GM21515 (cell line): Measurements from ENCODE around the gene CALML5.

Experiments
- ATAC-seq: cut with Tn5 transposase; IDR thresholded peaks from one replicate; pipeline ENCODE4 v1.9.1; 2021; ENCODE audit not compliant: unreplicated experiment

The CALML5 gene

DNA sequence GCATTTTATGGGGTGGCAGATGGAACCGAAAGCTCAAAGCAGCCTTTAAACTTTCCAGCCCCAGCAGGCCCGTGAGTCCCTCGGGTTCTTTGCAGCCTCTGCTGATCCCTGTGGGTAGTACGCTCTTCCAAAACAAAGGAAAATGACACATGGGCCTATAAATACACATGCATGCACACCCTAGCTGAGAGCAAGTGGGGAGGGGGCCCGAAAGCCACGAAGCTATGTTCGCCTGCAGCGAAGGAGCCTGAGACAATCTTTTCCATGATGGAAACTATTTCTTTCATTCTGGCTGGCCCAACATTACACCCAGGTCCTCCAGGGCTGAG is 32.2 kb downstream of the CALML5 start:
- ATAC-seq = no peak

DNA sequence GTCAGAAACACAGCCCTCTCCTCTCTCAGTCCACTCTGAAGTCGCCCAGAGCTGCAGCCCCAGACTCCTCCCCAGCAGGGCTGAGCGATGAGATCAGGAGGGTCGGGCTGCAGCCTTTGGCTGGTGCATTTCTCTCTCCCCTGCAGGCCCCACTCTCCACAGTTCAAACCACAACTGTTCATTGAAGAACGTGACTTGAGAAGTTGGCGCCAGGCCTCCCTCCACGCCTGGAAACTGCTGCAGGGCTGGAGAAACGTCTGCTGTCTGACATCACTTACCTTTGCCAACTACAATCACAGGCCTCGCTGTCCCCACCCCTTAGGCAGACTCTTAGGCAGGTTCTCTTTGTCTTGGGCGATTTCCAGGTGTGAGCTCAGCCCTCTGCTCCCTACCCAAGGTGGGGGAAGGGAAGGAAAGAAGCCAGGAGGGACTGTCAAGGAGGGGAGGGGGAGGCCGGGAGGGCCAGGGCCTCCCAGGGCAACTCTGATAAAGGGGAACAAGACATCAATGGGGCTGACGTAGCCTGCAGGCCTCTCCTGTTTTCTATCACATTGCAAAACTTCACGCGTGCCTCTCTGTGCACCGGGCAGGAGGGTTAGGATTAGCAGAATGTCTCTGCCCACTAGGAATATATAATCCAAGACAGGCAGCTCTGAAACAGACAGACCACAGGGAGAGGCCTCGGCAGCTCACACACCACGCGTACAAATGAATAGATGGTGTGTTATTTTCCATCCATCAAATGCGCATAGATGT is 32.7 kb downstream of the CALML5 start:
- ATAC-seq = no peak

DNA sequence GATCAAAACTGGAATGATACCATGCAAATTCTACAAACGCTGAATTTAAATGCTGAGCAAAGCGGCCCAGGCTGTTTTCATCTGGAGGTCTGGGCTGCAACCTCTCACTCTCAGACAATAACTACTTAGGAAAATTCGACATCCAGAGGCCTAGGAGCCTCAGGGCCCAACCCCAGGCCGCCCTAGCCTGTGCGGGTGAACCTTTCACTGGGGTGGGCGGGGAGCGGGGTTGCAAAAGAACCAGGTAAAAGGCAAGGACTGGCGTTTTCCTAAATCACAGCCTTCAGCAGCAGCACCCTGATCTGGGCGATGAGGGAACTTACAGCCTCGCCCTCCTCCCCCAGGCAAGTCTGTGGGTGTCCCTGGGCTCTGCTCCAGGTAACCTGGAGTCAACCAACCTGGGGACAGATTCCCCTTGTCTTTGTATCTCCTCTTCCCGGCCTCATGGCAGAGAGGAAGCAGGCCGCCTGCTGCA is 33.4 kb downstream of the CALML5 start:
- no peak for ATAC-seq

DNA sequence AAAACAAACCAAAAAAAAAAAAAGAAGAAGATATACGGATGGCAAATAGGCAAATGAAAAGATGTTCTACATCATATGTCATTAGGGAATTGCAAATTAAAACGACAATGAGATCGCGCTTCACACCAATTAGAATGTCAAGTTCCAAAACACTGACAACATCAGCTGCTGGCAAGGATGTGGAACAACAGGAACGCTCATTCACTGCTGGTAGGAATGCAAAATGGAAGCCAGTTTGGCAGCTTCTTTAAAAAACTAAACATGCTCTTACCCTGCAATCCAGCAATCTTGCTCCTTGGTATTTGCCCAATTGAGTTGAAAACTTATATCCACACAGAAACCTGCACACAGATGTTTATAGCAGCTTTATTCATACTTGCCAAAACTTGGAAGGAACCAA is 34.8 kb downstream of the CALML5 start:
- no peak for ATAC-seq

DNA sequence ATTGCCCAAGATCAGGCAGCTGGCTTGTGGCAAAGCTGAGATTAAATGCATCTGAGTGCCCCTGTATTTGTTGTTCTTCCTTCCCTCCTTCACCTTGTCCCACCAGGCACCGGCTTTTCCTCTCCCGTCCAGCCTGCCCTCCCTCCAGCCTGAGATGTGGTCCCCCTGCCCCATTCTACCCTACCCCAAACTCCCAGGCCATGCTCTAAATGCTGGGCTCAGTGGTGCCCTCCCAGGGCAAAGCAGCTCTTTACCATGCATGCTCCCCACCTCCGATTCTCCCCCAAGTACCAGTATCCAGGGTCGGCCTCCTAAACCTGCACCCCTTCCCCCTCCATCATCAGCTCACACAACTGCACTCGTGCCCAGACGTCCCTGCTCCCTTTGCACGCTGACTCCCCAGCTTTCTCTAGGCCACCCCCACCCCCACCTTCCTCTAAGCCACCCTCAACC is 36.5 kb downstream of the CALML5 start:
- ATAC-seq = no peak

DNA sequence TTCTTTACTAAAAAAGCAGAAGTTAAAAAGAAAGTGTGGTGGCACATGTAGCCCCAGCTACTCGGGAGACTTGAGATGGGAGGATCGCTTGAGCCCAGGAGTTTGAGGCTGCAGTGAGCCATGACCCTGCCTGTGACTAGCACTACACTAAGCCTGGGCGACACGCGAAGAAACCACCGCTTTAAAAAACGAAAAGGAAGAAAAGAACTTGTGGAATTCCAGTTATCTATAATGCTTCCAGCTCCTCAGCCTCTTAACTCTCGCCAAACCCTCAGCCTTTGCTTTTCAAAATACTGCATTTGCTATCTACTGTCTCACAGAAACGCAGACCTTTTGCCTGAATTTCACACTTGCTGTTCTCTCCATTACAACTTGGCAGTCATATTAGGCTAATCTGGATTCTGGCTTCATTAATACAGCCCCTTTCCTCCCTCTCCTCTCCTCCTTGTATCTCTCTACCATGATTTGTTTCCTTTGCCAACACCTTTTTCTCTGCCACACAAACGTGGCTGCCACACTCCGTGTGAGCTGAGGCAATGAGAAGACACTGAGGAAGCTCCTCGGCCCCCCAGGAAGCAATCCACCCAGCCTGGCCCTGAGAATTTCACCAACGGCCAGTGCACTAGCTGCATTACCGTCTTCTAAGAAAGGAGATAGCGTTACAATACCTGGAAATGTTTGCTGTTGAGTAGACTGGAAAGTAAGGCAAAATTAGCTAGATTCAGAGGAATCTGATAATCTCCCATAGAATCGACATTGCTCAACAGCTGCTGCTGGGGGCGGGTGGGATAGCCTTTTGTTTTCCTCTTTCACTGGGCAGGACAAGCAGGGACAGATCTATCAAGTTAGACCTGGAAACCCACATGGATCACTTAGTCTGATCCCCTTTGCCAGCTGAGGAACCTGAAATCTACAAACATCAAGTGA is 37.2 kb downstream of the CALML5 start:
- ATAC-seq = no peak

DNA sequence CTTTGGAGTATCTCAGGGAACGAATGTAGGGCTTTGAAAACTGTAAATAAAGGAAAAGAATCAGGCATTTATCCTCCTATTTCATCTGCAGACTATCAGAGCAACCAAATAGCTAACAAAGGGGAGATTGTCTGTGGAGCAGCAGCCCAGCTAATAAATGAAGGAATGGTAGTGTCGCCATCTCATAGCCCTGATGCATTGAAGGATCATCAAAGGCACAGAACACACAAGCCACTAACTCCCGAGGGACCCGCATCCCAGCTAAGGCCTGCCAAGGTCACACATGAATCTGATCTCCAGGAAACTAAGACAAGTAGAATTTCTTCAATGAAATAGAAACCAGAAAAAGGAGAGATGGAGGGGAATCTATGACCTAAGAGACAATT is 38.2 kb downstream of the CALML5 start:
- ATAC-seq = no peak

DNA sequence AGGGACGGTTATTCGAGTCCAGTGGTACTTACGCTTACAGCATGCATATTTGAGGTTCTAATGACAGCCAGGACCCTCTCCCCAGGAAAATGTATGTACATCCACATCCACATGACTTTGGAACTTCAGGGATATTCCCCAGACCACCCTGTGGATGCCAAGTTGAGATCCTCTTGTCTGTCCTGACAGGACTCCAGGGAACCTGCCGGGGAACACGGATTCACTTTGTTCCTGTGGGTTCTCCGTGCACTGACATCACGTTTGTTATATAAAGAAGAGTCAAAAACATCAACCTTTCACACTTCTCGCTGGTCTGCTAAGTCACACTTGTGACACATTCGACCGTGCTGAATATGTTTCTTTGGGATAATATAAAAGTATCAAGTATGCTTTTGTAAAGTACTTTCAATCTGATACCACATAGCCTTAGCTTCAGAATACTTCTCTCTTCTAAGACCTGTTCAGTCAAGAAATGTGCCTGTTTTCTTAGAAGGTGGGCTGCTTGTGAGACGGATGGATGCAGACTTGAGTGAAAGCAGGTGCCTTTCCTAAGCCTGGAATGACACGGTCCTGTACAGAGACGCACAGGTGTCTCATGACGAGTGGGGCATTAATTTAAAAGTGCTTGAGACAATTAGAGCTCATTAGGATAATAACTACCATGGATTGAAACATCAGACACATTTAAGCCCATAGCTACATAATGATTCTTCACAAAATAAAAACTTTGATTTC is 38.7 kb downstream of the CALML5 start:
- ATAC-seq = no peak

DNA sequence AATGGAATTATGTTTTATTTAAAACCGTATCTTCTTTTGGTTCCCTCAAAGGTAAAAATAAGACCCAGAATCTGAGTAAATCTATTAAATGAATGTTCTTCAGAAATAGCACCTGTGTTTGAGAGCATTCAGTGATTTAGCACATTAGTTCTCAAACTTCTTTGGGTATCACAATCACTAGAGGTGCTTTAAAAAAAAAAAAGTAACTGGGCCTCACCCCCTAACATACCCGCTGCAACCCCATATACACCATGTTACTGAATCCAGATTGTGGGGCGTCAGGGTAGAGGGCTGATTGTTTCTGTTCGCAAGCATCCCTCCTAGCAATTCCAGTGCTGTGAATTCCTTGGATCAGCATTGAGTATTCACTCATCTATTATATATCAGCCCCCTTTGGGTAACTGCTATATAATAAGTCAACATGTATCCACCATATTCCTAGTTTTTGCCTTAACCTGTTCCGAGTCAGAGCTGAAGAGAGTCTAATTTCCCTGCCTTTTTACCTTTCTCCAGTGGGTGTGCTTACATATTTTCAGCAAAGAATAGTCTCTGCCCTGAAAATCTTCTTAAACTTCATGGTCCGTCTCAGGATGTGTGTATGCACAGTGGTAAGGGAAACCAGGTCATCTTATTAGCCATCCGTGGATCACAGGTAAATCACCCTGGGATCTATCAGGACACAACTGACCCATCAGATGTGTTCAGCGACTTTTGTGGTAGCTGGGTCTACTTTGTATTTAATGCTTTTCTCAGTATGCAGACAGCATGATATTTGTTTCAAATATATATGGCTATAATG is 40.2 kb downstream of the CALML5 start:
- no peak for ATAC-seq

DNA sequence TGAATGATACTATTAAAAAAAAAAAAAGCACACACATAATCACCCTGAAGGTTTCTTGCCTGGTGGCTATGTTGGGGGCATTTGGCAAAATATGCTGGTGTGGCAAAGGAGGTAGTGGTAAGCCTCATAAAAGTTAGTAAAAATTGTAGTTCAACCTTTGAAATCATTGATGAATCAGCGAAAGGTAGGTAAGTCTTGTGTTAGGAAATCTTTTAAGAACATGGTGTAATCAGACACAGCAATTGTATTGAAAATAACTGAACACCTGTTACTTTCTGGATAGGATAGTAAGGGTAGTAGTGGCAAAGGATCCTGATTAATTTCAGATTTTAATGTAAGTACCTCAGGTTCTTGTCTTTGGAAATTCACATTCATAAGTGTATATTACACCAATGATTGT is 40.9 kb downstream of the CALML5 start:
- no peak for ATAC-seq

DNA sequence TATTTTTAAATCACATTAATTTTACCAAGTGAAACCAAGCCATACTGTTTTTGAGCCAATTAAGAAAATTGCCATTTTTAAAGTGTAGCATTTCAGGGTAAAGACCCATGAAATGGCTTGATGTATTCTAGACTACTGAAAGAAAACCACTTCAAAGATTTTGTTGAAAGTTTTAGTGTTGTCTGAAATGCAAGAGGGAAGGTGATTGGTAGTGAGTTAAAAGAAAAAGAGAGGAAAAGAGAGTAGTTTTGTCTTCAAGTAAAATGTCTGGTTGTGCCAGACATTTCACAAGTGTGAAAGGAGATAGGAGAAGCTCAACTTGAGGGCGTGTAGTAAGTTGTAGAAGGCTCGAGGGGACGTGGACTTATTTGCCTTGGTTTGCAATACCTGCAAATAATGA is 41.6 kb downstream of the CALML5 start:
- ATAC-seq = no peak

DNA sequence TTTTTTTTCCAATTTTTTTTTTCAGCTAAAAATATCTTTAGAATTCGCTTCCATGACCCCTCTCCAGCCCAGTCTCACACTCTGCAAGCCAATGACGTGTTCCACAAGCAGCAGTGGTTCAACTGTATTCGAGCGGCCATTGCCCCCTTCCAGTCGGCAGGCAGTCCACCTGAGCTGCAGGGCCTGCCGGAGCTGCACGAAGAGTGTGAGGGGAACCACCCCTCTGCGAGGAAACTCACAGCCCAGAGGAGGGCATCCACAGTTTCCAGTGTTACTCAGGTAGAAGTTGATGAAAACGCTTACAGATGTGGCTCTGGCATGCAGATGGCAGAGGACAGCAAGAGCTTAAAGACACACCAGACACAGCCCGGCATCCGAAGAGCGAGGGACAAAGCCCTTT is 42.8 kb downstream of the CALML5 start:
- no peak for ATAC-seq

DNA sequence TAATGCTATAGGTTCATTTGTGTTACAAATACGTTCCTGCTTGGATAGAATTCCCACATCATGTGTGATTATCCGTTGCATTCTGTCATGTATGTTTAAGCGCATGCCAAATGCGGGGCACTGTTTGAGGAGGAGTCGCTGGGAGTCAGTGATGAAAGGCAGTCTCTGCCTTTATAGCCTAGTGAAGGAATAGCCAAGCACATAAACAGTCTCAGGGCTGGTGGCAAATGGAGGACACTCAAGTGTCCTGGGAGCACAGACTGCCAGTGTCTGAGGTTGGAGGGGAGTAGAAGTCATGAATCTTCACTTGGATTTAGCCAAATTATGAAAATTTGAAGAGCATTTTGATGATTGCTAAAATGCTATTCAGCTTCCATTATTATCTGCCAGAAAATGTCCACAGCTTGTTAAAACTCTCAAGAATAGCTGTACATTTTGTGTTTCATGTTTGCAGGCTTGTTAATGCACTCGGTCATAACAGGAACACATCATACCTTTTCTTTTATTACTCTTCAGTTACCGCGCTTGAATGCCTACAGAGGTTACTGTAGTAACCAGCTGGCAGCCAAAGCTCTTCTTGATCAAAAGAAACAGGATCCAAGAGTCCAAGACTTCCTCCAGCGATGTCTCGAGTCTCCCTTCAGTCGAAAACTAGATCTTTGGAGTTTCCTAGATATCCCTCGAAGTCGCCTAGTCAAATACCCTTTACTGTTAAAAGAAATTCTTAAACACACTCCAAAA is 45.5 kb downstream of the CALML5 start:
- no peak for ATAC-seq

DNA sequence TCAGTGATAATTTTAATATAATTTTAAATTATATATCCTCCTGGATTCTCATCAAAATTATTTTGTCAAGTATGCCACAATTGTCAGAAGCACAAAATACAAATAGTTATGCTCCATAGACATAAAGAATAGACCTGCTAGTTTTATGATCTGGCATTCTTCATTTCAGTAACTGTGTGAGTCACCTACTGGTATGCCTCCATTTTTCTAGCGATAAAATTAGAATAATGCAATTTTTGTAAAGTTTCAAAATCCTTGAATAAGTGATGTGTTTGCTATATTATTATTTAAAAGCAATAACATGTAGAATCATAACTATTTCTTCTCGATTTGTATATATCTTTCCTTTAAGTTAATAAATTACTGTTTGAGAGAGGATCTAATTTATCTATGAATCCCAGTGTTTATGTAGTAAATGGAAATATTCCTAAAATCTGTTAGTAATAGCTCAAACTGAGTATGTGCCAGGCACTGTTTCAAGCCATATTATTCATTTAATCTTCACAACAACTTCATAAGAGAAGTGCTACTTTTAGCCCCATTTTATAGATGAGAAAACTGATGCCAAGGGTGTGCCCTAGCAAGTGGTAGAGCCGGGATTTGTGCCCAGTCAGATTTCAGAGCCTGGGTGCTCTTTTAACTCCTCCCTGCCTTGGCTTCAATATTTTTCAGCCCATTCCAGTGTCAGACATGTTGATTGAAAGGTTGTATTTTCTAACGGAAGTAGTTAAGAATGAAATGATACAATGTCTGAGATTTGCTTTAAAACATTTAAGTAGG is 48.6 kb downstream of the CALML5 start:
- no peak for ATAC-seq

DNA sequence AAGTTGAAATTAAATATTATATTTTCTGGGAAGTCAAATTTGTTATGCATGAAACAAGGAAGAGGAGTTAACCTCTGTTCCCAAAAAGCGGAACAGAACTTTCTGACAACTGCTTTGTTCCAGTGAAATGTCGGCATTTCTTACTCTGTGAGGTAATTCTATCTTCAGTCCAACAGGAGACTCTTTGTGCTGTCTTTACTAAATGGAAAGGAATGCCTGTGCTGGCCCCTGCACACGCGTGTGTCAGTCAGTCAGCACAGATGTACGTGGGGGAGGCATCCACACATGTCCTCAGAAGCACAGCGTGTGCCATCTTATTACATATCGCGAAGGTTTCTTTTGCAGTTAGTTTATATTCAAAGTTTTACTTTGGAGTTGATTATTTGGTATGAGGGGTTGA is 49.5 kb downstream of the CALML5 start:
- no peak for ATAC-seq

DNA sequence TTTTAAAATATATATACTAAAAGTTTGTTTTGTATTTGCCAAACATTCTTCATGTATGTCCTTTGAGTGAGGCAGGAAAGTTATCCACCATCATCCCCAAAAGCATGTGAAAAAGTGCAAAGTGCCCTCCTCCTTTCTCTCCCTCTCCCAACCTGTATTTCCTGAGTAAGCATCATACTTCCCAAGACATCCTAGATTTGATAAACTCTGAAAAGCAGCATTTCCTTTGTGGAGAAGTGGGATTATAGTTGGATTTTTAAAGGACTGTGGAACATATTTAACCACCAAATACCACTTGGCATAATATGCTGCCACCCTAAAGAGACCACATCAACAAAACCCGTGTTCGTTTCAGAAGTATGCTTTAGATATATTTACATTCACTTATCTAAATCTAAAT is 50.1 kb downstream of the CALML5 start:
- ATAC-seq = no peak
